HuH-7.5 (cell line): Measurements from ENCODE around the gene EXO1.
A peak's percentile ranks its signal among the peaks of the same experiment; 100 is the strongest.
"Not testable (repeated sequence)": the region's sequence is repeated elsewhere in the genome, so short reads cannot be mapped to it uniquely, and the experiment has no call there.

Experiments
- DNase-seq: peaks from one replicate; pipeline ENCODE4 v3.0.0; 2011; ENCODE audit warnings: low spot score

Gene EXO1

DNA sequence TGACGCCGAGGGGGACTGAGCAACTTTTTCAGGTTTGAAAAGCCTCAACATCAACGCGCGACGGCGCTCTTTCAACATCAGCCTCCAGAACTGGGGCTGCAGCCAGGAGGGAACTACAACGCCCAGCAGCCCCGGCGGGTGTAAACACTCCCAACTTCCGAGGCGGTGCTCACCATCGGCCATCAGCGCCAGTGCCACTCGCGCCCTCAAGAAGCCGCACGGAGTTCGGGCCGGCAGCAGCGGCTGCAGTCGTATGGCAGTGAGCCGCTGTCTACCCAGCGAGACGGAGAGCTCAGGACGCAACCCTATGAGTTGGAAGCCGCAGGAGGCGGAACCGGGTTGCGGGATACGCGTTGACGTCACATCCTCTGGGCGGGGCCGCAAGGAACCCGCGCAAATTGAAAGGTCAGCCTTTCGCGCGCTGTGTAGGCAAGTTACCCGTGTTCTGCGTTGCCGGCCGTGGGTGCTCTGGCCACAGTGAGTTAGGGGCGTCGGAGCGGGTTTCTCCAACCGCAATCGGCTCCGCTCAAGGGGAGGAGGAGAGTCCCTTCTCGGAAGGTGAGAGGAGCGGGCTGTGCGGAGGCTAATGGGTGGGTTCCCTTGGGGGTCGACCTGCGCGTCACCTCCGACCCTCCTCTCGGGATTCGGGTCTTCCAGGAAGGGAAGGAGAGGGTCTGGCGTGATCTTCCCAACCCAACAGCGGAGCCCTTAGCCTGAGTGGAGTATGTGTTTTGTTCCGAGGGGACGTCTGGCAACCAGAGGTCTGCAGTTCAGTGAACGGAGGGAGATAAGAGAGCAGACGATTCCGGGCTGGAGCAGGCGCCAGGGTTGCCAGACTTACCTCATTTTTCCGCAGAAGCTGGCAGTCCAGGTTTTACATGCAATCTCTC, at the start of gene EXO1:
TSS of gene EXO1 (plus strand) at position 409 of the 890 bp plus-strand sequence. CDS start 2,222 bp downstream, outside the sequence.
- peak; percentile 90 for DNase-seq

DNA sequence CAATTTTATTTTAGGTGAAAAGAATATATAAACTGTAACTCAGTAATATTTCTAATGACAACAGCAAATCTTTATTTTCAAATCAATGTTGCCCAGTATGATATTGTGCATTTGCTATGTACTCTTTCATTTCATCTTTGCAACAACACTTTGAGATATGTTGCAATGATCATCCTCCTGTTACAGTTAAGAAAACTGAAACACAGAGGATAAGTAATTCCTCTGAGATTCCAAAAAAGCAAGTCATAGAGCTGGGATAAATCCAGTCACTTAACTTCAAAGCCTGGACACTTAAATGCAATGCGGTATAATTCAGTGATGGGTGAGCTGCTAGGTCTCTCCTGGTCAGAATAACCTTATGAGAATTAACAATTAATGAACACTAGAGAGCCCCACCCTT, 48.6 kb upstream of the EXO1 start:
- no peak for DNase-seq

DNA sequence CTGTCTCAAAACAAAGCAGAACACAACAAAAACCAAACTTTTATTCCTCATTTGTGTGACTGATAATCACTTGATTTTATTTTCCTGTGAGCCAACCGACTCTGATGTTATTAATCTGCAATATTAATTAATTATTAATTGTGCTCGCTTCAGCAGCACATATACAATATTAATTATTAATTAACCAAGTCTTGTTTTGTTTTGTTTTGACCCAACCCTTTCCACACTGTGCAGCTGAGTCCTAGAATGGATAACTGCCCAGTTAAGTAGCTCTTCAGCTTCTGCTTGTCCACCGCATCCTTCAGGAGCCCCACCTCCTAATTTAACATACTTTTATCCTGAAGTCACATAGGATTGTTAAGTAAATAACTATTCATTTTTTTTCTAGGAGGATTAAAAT, 47.4 kb upstream of the EXO1 start:
- DNase-seq = no peak

DNA sequence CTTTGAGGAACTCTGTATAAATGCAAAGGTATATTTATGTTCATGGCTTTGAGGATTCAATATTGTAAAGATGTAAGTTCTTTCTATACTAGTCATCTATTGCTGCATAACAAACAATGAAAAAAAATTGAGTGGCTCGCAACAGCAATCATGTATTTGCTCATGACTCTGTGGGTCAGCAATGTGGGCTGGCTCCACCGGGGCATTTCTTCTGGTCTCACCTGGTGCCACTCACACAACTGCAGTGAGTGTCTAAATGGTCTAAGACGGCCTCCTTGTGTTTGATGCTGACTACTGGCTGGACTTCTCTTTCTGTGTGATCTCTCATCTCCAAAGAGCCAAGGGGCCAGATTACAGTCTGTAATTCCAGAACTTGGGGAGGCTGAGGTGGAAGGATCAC, 45.1 kb upstream of the EXO1 start:
- no peak for DNase-seq

DNA sequence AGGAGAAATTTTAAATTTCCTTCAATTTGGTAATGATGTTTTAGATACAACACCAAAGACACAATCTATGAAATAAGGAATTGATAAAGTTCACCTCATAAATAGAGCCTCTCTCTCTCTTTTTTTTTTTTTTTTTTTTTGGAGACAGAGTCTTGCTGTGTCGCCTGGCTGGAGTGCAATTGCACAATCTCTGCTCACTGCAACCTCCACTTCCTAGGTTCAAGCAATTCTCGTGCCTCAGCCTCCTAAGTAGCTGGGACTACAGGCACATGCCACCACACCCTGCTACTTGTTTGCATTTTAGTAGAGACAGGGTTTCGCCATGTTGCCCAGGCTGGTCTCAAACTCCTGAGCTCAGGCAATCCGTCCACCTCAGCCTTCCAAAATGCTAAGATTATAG, 43.3 kb upstream of the EXO1 start:
- DNase-seq = not testable (repeated sequence)

DNA sequence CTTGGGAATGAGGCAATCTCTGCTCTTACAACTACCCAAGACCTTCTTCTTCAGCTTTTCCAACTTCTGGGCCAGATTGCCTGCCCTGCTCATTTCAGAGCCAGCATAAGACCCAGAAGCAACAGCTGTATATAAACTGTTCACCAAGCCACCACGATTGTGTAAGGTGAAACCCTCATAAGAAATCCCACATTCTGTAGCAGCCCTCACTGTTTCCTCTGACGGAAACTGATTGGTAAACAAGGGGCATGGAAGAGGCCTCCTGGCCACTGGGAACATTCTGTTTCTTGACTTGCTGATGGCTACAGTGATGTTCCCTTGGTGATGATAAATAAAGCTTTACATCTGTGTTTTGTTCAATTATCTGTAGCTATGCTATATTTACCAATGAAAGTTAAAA, 39.7 kb upstream of the EXO1 start:
- DNase-seq = no peak

DNA sequence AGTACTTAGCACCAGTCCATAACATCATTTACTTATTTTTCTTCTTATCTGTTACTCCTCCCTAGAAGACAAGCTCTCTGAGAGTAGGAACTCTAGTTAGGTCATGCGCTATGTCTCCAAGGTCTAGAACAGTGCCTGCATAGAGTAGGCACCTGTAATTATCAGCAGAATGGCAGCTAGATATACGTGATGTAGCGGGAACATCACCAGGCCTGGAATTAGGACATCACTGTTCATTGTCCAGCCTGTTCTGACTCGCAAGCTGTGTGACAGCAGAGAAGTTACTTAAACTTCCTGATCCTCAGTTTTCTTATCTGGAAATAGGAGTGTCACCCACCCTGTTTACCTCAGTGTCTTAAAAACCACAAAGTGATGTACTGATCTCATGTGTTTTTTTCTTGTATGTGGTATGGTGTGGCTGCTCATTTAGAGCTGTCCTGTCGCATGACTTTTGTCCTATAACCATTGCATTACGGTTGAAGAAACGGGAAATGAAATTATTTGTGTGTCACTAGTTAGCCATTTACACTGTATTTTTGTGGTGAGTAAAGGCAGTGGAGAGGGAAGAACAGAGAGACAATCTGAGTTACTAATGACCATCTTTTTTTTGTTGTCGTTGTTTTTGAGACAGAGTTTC, 37.1 kb upstream of the EXO1 start:
- no peak for DNase-seq

DNA sequence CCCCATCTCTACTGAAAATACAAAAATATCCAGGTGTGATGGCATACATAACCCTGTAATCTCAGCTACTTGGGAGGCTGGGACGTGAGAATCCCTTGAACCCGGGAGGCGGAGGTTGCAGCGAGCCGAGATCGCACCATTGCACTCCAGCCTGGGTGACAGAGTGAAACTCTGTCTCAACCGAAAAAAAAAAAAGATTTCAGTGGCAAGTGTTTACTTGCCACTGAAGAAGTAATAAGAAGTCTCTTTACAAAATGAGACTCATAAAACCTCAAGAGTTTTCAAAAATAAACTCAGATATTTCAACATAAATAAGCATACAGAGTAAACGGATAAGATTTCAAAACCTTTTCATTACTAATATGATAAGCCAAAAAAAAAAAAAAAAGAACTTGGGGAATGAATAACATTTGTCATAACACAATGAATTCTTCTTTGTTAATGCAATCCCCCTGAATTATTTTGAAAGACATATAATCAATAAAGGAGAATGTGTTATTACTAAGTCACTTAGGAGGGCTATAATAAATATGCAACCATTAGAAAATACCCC, 34.2 kb upstream of the EXO1 start:
- no peak for DNase-seq

DNA sequence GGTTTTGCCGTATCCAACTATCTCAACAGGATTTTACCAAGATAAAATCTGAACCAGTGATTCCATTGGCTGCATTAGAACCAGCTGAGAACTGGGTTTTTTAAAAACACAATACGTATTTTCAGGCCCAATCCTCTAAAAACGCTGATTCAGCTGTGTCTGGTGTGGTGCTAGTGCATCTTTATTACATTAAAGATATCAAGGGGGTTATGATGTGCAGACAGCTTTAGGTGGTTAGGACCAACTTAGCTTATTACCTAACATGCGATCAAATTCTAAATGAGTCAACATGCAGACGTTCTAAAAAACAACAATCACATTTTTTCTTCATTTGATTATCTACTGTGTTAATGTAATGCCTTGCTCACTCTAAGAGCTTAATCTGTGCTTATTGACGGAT, 32.0 kb upstream of the EXO1 start:
- no peak for DNase-seq

DNA sequence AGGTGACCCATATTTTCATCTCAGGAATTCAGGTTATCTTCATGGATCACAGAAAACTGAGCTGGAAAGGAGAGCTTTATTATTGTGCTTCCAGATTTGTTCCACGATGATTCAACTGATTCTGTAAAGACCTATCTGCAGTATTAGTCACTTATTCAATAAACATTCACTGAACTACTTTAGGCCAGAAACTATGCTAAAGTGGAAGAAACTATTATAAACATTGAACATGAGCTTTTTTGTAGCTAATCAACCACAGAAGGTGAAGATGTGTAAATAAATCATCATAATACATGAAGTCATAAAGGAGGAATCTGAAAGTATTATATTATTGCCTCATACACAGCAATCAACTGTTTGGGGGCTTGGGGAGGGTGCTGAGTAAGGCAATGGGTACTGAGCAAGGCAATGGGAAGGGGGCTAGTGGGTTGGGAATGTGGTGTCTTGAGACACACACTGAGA, 30.6 kb upstream of the EXO1 start:
- DNase-seq = no peak

DNA sequence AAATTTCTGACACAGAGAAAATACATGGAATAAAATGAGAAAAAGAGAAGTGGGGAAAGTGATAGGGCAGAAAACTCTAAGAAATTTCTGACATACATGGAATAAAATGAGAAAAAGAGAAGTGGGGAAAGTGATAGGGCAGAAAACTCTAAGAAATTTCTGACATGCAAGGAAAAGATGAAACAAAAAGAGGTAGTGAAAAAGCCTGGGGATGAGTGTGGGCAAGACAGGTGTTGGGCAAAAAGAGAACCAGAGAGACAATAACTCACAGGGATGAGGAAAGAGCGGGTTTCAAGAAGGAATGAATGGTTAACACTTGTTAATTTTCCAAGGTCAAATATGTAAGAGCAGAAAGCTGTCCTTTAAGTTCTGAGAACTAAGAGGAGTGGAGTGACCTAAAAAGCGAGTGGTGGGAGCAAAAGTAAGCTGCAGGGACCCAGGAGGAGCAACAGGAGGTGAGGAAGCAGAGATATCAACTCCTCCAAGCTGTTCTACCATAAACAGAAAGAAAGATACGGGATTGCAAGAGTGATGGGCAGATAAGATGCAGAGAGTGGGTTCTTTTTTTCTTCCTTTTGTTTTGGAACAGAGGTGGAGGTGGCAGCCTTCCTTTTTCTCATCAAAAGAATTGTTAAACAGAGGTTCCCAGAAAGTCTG, 29.9 kb upstream of the EXO1 start:
- DNase-seq = no peak

DNA sequence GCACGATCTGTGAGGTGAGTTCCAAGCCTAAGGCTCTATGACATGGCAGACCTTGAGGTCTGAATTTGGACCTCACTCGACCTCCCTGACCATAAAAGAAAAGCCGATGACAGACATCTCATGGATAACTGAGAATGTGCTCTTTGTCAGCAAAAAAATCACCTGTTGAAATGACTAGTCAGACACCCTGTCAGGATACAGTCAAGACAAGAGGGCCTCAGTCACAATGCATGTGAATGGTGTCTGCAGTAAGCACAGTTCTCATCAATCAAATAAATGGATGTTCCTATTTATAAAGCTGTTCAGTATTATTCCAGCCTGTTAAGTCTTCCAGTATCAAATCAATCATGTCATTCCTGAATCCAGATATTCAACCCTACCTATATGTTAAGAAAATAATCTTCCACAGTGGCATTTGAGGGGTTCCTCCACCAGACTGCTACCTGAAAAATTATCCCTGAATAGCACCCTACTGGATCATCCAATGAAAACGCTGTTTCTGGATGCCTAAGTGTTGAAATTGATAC, 28.6 kb upstream of the EXO1 start:
- no peak for DNase-seq

DNA sequence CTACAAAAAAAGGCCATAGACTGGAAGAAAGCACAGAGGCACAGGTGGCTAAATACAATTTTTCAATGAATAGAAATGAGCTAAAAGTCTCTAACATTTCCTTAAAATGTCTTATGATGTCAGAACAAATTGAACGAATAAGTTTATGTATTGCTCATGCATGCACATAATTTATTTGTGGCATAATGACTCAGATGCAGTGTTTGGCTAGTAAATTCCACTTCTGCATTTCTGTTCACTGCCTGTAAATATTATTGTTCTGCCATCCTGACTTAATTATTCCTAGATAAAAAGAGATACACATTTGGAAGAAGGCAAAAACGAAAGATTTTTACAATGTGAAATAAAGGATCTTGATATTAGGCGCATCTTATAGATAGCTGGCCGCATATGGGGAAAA, 26.6 kb upstream of the EXO1 start:
- DNase-seq = no peak

DNA sequence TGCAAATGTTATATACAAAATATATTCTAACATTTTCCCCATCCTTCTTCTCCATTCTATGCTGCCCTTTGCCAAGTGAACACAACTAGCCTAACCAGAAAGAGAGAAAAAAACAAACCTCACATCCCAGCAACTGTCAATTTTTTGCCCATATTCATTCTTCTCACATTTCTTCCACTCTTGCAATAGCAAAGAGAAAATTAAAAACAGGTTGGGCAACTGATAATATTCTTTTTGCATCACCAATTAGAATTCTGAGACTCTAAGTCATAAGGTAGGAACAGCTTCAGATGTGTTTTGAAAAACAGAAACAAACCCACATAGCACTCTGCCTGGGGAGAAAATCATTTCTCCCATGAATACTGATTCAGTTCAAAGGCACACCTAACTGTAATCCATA, 25.2 kb upstream of the EXO1 start:
- DNase-seq = no peak

DNA sequence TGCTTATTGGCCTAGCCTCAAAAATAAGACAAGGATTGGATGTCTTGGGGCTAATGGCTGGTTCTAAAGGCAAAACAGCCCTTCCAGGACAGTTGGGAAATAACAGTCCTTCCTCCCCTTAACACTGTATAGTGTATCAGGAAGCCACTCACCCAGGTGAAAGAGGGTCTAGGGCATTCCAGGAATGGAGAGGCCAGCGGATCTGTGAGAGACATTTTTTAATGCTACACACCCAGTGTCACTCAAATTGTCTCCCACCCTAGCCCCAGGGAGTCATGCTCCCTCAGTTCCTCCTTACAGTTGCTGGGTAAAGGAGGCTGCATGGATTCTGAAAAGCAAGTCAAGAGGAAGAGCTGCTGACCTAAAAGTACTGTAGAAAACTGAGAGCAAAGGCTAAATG, 24.1 kb upstream of the EXO1 start:
- DNase-seq = no peak

DNA sequence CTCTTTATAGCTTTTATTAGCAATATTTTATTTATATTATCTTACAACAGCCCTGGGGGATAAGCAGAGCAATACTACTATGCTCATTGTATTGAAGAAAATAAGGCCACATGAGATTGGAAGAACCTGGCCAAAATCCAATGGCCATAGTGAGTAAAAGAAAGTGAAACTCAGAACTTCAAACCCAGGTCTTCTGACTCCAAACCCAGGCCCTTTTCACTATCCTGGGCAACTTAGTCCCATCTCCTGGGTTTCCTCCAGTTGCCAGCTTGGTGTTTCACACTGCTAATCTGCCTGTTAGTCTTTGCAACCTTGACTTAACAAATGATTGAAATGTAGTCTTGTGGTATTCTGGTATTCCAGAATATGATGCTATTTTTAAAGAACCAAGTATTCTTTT, 22.4 kb upstream of the EXO1 start:
- DNase-seq = no peak

DNA sequence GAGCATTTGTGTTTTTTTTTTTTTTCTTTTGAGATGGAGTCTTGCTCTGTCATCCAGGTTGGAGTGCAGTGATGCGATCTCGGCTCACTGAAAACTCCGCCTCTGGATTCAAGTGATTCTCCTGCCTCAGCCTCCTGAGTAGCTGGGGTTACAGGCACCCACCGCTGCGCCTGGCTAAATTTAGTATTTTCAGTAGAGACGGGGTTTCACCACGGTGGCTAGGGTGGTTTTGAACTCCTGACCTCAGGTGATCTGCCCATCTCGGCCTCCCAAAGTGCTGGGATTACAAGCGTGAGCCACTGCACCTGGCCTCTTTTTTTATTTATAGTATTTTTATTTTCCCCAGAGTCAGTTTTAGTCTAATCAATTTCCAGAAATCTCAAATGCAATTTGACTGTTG, 21.4 kb upstream of the EXO1 start:
- DNase-seq = not testable (repeated sequence)

DNA sequence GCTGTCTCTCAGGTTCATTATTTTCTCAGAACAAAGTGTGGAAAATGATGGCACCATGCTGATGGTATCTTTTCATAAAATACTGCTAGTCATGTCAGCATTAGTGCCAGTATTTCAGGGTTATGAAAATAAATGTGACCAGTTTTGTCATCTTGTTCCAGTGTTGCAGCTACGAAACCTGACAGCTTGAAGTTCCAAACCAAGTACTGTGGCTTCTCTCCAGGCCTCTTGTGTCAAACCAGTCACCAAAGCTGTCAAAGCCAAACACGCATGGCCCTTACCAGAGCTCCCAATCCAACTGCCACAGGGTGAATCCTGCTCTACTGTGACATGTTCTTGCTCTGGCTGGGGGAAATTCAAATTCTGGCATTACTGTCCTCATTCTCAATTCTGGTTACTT, 20.7 kb upstream of the EXO1 start:
- no peak for DNase-seq

DNA sequence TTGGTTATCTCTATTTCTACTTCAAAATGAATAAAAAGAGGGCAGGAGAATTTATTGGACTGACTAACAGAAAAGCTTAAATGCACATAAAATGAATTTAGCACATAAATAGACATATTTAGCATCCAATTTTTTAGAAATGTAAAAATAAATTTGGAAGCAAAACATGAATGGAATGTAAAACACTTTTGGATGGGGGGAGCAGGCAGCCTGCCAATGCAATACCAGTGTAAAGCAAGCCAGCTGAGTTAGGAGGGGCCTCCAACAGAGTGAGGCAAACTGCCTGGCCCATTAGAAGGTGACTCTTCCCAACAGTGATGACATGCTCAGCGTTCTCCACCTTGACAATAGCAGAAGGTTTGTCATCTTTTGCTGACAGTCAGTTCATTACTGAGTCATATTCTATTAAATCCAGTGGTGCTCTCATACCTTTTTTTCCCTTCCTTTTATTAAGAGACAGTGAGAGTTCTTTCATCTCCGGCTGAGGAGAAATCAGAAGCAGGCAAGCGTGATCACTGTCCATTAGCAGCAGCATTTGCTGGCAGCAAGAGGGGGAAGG, 19.5 kb upstream of the EXO1 start:
- DNase-seq = no peak

DNA sequence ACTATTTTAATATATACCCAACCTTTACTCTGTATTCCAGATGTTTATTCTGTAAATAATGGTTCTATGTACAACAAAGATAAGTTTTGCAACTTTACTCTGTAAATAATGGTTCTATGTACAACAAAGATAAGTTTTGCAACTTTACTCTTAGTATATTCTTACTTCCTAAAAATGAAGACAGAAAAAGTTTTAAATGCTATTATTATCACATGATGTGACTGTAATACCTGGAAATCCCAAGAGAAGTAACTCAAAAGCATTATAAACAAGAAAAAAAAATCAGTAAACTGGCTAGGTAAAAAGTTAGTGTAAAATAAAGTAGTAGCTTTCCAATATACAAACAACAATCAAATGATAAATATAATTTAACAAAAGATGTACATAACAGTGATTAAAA, 18.5 kb upstream of the EXO1 start:
- no peak for DNase-seq

DNA sequence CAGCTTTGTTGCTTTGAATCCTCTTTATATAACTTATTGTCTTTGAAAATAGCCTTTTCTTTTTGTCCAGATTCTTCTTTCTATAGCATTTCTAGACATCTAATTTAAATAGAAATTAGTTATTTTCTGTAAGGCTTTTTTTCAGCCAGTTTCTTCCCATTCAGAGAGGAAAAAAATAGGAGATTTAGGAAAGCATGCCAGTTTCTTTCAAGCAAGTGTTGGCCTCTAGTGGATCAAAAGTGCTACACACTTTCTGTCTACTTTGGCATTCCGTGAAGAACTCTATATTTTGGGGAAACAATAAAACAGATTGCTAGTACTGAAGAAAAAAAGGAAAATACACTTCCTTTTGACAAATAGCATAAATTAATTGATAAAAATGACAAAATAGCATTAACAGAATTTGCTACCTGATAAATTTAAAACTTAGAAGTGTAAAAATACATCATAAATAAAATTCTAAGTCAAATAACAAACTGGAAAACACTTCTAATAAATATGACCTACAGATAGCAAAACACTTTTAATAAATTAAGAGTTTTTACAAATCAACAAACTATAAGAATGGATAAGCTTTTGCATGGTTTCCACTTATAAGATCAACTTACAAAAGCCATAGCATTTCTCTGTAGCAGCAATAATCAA, 13.1 kb upstream of the EXO1 start:
- no peak for DNase-seq

DNA sequence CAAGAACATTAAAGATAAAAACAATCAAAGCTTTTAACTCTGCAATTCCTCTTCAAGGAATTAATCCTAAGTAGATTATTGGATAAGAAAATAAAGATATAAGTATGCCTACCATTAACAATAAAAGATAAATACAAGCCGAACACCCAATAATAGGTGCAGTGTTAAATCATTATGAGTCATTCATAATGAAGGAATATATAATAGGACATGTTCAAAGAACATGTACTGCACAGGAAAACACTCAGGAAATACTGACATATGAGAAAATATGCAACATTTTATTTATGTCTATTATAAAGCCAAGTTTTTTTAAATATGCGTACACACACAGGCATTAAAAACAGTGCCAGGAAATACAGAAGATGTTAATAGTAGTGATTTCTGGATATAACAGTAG, 11.1 kb upstream of the EXO1 start:
- no peak for DNase-seq
